Naive thymus-derived CD8-positive, alpha-beta T cell (primary cell): Measurements from ENCODE around the gene PDE4D. TPM values are rescaled to one million over a fixed set of nuclear protein-coding genes. Genes with fewer than 3 reads are reported as not detected.
"Not testable (repeated sequence)": the region's sequence is repeated elsewhere in the genome, so short reads cannot be mapped to it uniquely, and the experiment has no call there.

Source experiments
- ATAC-seq, 2 donors: fragments of 150-1000 bp; cut with Tn5 transposase in 1 of 2; sonication (Bioruptor Pico), chemical (Tn5 transposase) in 1 of 2; 1 replicate in 1 of 2; 2 replicates in 1 of 2; pipeline ENCODE4 v1.10.0; 2021; ENCODE audit warnings: mild to moderate bottlenecking in 2 of 2, moderate library complexity in 2 of 2
- POLR2A ChIA-PET: fragments of 350-600 bp; sonication (Branson Sonifier 250); formaldehyde crosslinking; loops from one replicate; lab custom pipeline; 2021; ENCODE audit warnings: antibody characterized with exemption; lab: Charles Lee
- DNase-seq, 10 donors: peaks; one replicate each; pipeline versions ENCODE4 v3.0.0 to v3.0.0-alpha.2; 2020 to 2022
- H3K27ac Mint-ChIP-seq, 10 donors: one replicate each; pipeline ENCODE4 v1.8.0; 2020 to 2022; ENCODE audit warnings: mild to moderate bottlenecking in 10 of 10, mixed read lengths in 10 of 10, moderate library complexity in 4 of 10, inconsistent platforms in 1 of 10
- H3K27me3 Mint-ChIP-seq, 5 donors: one replicate each; pipeline ENCODE4 v1.8.0; 2021 to 2022; ENCODE audit warnings: mixed read lengths in 5 of 5
- H3K36me3 Mint-ChIP-seq, 3 donors: one replicate each; pipeline ENCODE4 v1.8.0; 2020 to 2022; ENCODE audit warnings: mixed read lengths in 3 of 3, mild to moderate bottlenecking in 2 of 3, inconsistent platforms in 1 of 3
- H3K4me1 Mint-ChIP-seq, 4 donors: one replicate each; pipeline ENCODE4 v1.8.0; 2021 to 2022; ENCODE audit warnings: mixed read lengths in 4 of 4
- H3K4me3 Mint-ChIP-seq, 10 donors: one replicate each; pipeline ENCODE4 v1.8.0; 2020 to 2022; ENCODE audit warnings: mild to moderate bottlenecking in 10 of 10, mixed read lengths in 10 of 10, moderate library complexity in 6 of 10, inconsistent platforms in 1 of 10
- H3K9me3 Mint-ChIP-seq, 9 donors: one replicate each; pipeline ENCODE4 v1.8.0; 2020 to 2022; ENCODE audit warnings: mixed read lengths in 9 of 9, mild to moderate bottlenecking in 3 of 9, inconsistent platforms in 1 of 9, moderate library complexity in 1 of 9
- polyA plus RNA-seq, 3 donors: library from polyadenylated mRNA; unstranded; fragments of 300-500 nt; fragmentation: Illumina TruSeq; gene quantifications; one replicate each; pipeline ENCODE4 v1.2.3, GENCODE V29; 2021
- total RNA-seq, 8 experiments: library from RNA in 2 of 8; stranded (reverse) in 2 of 8; gene quantifications; one replicate each; pipeline ENCODE4 v1.2.3 and lab custom pipeline; 2021 to 2026

The PDE4D gene
- total and polyA plus RNA-seq, 5 experiments from 2014 or later = 5.8 to 35.9 (median 8.8) TPM

GRCh38 chr5:59001154-59001553 is 892.4 kb downstream of the PDE4D start:
- peaks cover 0 to 16% (median 9%) of the 10 kb centered on the region in 3 donors for H3K36me3 Mint-ChIP-seq
- H3K4me3 Mint-ChIP-seq = no peak overlapping the region
- H3K4me1 Mint-ChIP-seq = peaks cover 24 to 64% (median 62%) of the 10 kb centered on the region in 4 donors
- no peaks in the 10 kb centered on the region for H3K27me3 Mint-ChIP-seq
- ATAC-seq = no peak
- DNase-seq = no peak
- POLR2A ChIA-PET = no interaction called here
- peak overlapping the region in 2 of 10 donors; percentile 38 to 45 for H3K27ac Mint-ChIP-seq
- no peaks in the 10 kb centered on the region for H3K9me3 Mint-ChIP-seq

- no peaks in the 10 kb centered on the region for H3K27me3 Mint-ChIP-seq
- POLR2A ChIA-PET = no interaction called here
Observed at GRCh38 chr5:59000211-59000610, 893.3 kb downstream of the PDE4D start.

DNA sequence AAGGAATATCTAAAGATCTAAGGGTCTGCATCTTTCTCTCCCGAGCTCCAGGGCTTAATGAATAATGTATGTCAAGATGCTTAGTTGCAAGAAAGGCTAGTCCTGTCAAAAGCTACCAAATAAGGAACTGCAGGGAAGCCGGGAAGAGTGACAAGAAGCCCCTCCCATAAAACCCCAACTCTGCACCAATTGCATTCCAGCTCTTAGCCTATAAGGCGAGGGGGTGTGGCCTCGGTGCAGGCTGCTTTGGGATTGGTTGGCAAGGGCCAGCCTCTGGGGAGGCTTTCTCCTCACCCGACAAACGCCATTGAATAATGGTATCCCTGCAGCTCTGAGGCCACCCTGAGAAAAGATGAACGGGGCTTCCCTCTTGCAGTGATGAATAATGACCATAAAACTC is 893.7 kb downstream of the PDE4D start:
- DNase-seq (no peak), ATAC-seq (no peak)
- no peak overlapping the region for H3K4me3 Mint-ChIP-seq
- H3K9me3 Mint-ChIP-seq = no peaks in the 10 kb centered on the region
- POLR2A ChIA-PET = no interaction called here
- no peaks in the 10 kb centered on the region for H3K27me3 Mint-ChIP-seq
- H3K36me3 Mint-ChIP-seq = peaks cover 0 to 18% (median 16%) of the 10 kb centered on the region in 3 donors
- H3K4me1 Mint-ChIP-seq = peaks cover 27 to 56% (median 50%) of the 10 kb centered on the region in 4 donors
- H3K27ac Mint-ChIP-seq = peak overlapping the region in 1 of 10 donors; percentile 25

More at GRCh38 chr5:59000211-59000610, 893.3 kb downstream of the PDE4D start:
- Mint-ChIP-seq H3K4me3 (no peak overlapping the region), H3K4me1 (peaks cover 27 to 57% (median 53%) of the 10 kb centered on the region in 4 donors), H3K36me3 (peaks cover 0 to 19% (median 15%) of the 10 kb centered on the region in 3 donors), H3K9me3 (no peaks in the 10 kb centered on the region), H3K27ac (peak overlapping the region in 1 of 10 donors; percentile 25)
- ATAC-seq (no peak), DNase-seq (no peak)

- Mint-ChIP-seq H3K4me1 (peaks cover 26 to 52% (median 47%) of the 10 kb centered on the region in 4 donors), H3K27ac (no peak overlapping the region), H3K4me3 (no peak overlapping the region), H3K36me3 (peaks cover 0 to 16% (median 14%) of the 10 kb centered on the region in 3 donors), H3K27me3 (no peaks in the 10 kb centered on the region), H3K9me3 (no peaks in the 10 kb centered on the region)
- DNase-seq (no peak), ATAC-seq (no peak)
- POLR2A ChIA-PET = no interaction called here
Observed at GRCh38 chr5:58998544-58998943, 895.0 kb downstream of the PDE4D start.

DNA sequence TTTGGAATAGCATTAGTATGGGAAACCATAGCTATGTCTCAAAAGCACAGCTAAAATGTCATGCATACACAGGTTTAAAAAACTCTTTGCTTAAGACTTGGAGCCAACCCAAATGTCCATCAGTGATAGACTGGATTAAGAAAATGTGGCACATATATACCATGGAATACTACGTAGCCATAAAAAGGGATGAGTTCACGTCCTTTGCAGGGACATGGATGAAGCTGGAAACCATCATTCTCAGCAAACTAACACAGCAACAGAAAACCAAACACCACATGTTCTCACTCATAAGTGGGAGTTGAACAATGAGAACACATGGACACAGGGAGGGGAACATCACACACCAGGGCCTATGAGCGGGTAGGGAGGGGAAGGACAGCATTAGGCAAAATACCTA is 897.7 kb downstream of the PDE4D start:
- Mint-ChIP-seq H3K27ac (peak overlapping the region in 2 of 10 donors; percentile 31 to 33), H3K36me3 (peaks cover 0 to 31% (median 25%) of the 10 kb centered on the region in 3 donors), H3K4me1 (peaks cover 11 to 30% (median 20%) of the 10 kb centered on the region in 4 donors)
- POLR2A ChIA-PET, DNase-seq, ATAC-seq, H3K27me3 Mint-ChIP-seq, H3K4me3 Mint-ChIP-seq, H3K9me3 Mint-ChIP-seq: not testable (repeated sequence)

DNA sequence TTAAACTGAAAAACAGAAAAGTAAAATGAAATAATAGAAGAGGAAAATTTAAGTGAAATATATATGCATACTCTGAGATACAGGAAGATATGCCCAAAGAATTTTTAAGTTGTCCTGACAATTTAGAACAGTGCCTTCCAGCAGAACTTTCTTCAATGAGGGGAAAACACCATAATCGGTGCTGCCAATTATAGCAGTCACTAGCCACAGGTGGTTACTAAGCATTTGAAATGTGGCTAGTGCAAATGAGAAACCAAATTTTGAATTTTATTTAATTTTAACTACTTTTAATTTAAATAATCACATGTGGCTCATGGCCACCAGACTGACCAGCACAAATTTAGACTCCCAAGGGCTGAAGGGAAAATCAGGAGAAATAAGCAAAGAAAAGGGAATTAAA is 900.1 kb downstream of the PDE4D start:
- DNase-seq = no peak
- POLR2A ChIA-PET = no interaction called here
- no peaks in the 10 kb centered on the region for H3K27me3 Mint-ChIP-seq
- H3K36me3 Mint-ChIP-seq = peaks cover 0 to 44% (median 34%) of the 10 kb centered on the region in 3 donors
- no peak for ATAC-seq
- H3K27ac Mint-ChIP-seq = peak overlapping the region in 1 of 10 donors; percentile 7
- no peaks in the 10 kb centered on the region for H3K9me3 Mint-ChIP-seq
- H3K4me3 Mint-ChIP-seq = no peak overlapping the region
- peaks cover 3 to 15% (median 6%) of the 10 kb centered on the region in 4 donors for H3K4me1 Mint-ChIP-seq

DNA sequence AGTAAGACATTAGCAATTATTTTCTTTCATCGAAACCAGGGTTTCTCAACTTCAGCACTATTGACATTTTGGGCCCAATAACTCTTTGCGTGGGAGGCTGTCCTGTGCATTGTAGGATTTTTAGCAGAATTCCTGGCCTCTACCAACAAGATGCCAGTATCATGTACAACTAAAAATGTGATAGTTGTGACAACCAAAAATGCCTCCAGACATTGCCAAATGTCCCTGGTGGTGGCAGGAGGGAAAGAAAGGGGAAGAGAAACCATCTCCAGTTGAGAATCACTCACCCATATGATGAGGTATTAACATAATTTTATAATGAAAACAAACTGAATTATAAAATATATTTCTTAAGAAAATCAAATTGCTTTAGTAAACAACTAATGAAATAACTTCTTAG is 904.6 kb downstream of the PDE4D start:
- no peaks in the 10 kb centered on the region for H3K27me3 Mint-ChIP-seq
- POLR2A ChIA-PET = no interaction called here
- H3K9me3 Mint-ChIP-seq = no peaks in the 10 kb centered on the region
- H3K27ac Mint-ChIP-seq = no peak overlapping the region
- DNase-seq = no peak
- H3K36me3 Mint-ChIP-seq = peaks cover 0 to 75% (median 26%) of the 10 kb centered on the region in 3 donors
- H3K4me1 Mint-ChIP-seq = peaks cover 0 to 2% (median 0%) of the 10 kb centered on the region in 4 donors
- no peak for ATAC-seq
- H3K4me3 Mint-ChIP-seq = no peak overlapping the region

DNA sequence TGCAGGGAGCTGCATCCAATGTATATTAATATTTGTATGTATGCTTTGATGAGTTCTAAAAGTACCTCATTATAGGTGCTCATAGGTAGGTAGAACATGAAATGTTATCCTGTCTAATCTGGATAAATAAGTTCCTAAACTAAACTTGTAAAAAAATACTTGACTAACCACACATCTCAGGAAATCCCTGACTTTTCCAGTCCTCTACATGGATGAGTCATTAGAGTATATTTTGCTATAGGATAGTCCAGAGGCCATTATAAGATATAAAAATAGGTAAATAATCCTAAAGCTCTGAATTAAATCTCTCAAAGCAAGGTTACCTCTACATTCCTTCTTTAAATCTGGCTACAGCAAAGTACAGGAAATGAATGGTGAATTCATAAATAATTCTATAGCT is 906.3 kb downstream of the PDE4D start:
- Mint-ChIP-seq H3K4me3 (no peak overlapping the region), H3K9me3 (no peaks in the 10 kb centered on the region), H3K27me3 (no peaks in the 10 kb centered on the region), H3K27ac (no peak overlapping the region), H3K36me3 (peaks cover 0 to 78% (median 23%) of the 10 kb centered on the region in 3 donors), H3K4me1 (peaks cover 0 to 4% (median 0%) of the 10 kb centered on the region in 4 donors)
- POLR2A ChIA-PET = no interaction called here
- no peak for ATAC-seq
- no peak for DNase-seq

GRCh38 chr5:58986281-58986680 is 907.2 kb downstream of the PDE4D start:
- H3K27ac Mint-ChIP-seq = peak overlapping the region in 1 of 10 donors; percentile 42
- H3K4me1 Mint-ChIP-seq = peaks cover 0 to 6% (median 3%) of the 10 kb centered on the region in 4 donors
- H3K9me3 Mint-ChIP-seq = no peaks in the 10 kb centered on the region
- ATAC-seq (no peak), DNase-seq (no peak)
- no peaks in the 10 kb centered on the region for H3K27me3 Mint-ChIP-seq
- peaks cover 0 to 75% (median 21%) of the 10 kb centered on the region in 3 donors for H3K36me3 Mint-ChIP-seq
- no peak overlapping the region for H3K4me3 Mint-ChIP-seq
- POLR2A ChIA-PET = no interaction called here

GRCh38 chr5:58985759-58986158 is 907.8 kb downstream of the PDE4D start:
- H3K27me3 Mint-ChIP-seq = no peaks in the 10 kb centered on the region
- H3K4me3 Mint-ChIP-seq = no peak overlapping the region
- H3K4me1 Mint-ChIP-seq = peaks cover 0 to 6% (median 3%) of the 10 kb centered on the region in 4 donors
- H3K9me3 Mint-ChIP-seq = no peaks in the 10 kb centered on the region
- H3K27ac Mint-ChIP-seq = peak overlapping the region in 2 of 10 donors; percentile 19 to 36
- DNase-seq (no peak), ATAC-seq (no peak)
- peaks cover 4 to 75% (median 16%) of the 10 kb centered on the region in 3 donors for H3K36me3 Mint-ChIP-seq
- POLR2A ChIA-PET = interaction anchor here (0.5 kb wide), 1 partner anchor 76 kb away, joined by 6 read pairs; no protein-coding TSS in a partner anchor

DNA sequence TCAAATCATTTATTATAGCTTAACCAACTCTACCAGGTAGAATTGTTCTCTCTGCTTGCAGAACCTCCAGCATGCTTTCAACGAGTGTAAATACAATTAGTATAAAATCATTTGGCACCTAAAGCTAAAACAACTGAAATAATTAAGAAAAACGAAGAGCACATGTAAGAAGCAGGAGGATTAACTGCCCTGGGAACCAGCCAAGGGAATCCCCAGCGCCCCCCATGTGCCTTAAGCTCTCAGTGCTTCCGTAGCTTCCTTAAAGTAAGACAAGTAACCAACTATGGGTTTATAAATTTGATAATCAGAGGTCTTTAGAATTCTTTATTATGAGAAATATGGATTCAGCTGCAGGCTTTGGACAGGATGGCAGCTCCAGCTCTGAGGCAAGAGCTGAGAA is 908.2 kb downstream of the PDE4D start:
- peaks cover 0 to 6% (median 3%) of the 10 kb centered on the region in 4 donors for H3K4me1 Mint-ChIP-seq
- no peaks in the 10 kb centered on the region for H3K27me3 Mint-ChIP-seq
- no peak overlapping the region for H3K4me3 Mint-ChIP-seq
- ATAC-seq = no peak
- H3K27ac Mint-ChIP-seq = peak overlapping the region in 2 of 10 donors; percentile 19 to 63
- no peaks in the 10 kb centered on the region for H3K9me3 Mint-ChIP-seq
- H3K36me3 Mint-ChIP-seq = peaks cover 8 to 75% (median 15%) of the 10 kb centered on the region in 3 donors
- POLR2A ChIA-PET = interaction anchor here (0.5 kb wide), 1 partner anchor 77 kb away, joined by 6 read pairs; no protein-coding TSS in a partner anchor
- DNase-seq = no peak

GRCh38 chr5:58983526-58984452 is 909.7 kb downstream of the PDE4D start:
- POLR2A ChIA-PET = no interaction called here
- Mint-ChIP-seq H3K9me3 (no peaks in the 10 kb centered on the region), H3K4me1 (peaks cover 0 to 6% (median 3%) of the 10 kb centered on the region in 4 donors), H3K27me3 (no peaks in the 10 kb centered on the region), H3K36me3 (peaks cover 5 to 76% (median 8%) of the 10 kb centered on the region in 3 donors), H3K4me3 (no peak overlapping the region), H3K27ac (peak overlapping the region in 3 of 10 donors; percentile 2 to 52 (median 6))
- no peak for DNase-seq
- ATAC-seq = no peak

- no peaks in the 10 kb centered on the region for H3K27me3 Mint-ChIP-seq
- no peaks in the 10 kb centered on the region for H3K9me3 Mint-ChIP-seq
- H3K4me3 Mint-ChIP-seq = no peak overlapping the region
- H3K27ac Mint-ChIP-seq = no peak overlapping the region
- DNase-seq = no peak
- ATAC-seq = no peak
- H3K4me1 Mint-ChIP-seq = peaks cover 0 to 6% (median 3%) of the 10 kb centered on the region in 4 donors
- peaks cover 8 to 78% (median 16%) of the 10 kb centered on the region in 3 donors for H3K36me3 Mint-ChIP-seq
- POLR2A ChIA-PET = no interaction called here
Observed at GRCh38 chr5:58980890-58981289, 912.6 kb downstream of the PDE4D start.
